A673 (cell line): ENCODE data around the gene DDX5.

Experiments used
- CTCF ChIP-seq: fragments of 300-800, 200-600 bp; sonication (generic); conservative IDR thresholded peaks from 2 replicates; pipeline ENCODE4 v1.5.1; 2017; ENCODE audit warnings: low read depth, mild to moderate bottlenecking, antibody characterized with exemption, low read length, moderate library complexity, mixed read lengths
- EZH2 ChIP-seq: fragments of 200-600 bp; sonication (generic); IDR thresholded peaks from 2 replicates; pipeline ENCODE4 v1.6.1; 2017; ENCODE audit warnings: borderline replicate concordance, low read depth, mild to moderate bottlenecking, mixed read lengths, antibody characterized with exemption, low read length; ENCODE audit not compliant: poor library complexity, severe bottlenecking

GRCh38 chr17:64488301-64488700 lies 17.8 kb downstream of the DDX5 start:
- TF ChIP-seq CTCF: no peak
- TF ChIP-seq EZH2: no peak
